Gastrocnemius medialis (tissue), 4 donors: ENCODE results near the gene ROBO1. TPM values are rescaled to one million over a fixed set of nuclear protein-coding genes. Genes with fewer than 3 reads are reported as not detected.
"Not testable (repeated sequence)": the region's sequence is repeated elsewhere in the genome, so short reads cannot be mapped to it uniquely, and the experiment has no call there.

ENCODE experiments used
- ATAC-seq, 2 donors: fragments of 150-250 bp; one replicate each; pipeline ENCODE4 v1.9.1; 2016
- DNase-seq, 2 donors: peaks; one replicate each; pipeline ENCODE4 v3.0.0-alpha.2; 2019
- H3K27ac ChIP-seq, 4 donors: fragments of 200-600 bp; sonication (generic); 1 replicate in 1 of 4; 2 replicates in 3 of 4; pipeline ENCODE4 v1.5.1; 2016 to 2018; ENCODE audit warnings: mild to moderate bottlenecking in 2 of 4, moderate library complexity in 1 of 4
- H3K27me3 ChIP-seq, 3 donors: fragments of 200-600 bp; sonication (generic) in 2 of 3; 1 replicate in 1 of 3; 2 replicates in 2 of 3; pipeline versions ENCODE4 v1.5.1 to v1.6.0; 2016 to 2019; ENCODE audit warnings: mild to moderate bottlenecking in 1 of 3, moderate library complexity in 1 of 3
- H3K36me3 ChIP-seq, 2 donors: fragments of 200-600 bp; sonication (generic) in 1 of 2; one replicate each; pipeline ENCODE4 v1.5.1; 2017 to 2018
- H3K4me1 ChIP-seq, 2 donors: fragments of 200-600 bp; sonication (generic) in 1 of 2; one replicate each; pipeline ENCODE4 v1.5.1; 2016 to 2017; ENCODE audit warnings: mild to moderate bottlenecking in 2 of 2
- H3K4me3 ChIP-seq, 4 donors: fragments of 200-600 bp; sonication (generic) in 3 of 4; 1 replicate in 1 of 4; 2 replicates in 3 of 4; pipeline ENCODE4 v1.5.1; 2016 to 2019; ENCODE audit warnings: mild to moderate bottlenecking in 2 of 4
- H3K9me3 ChIP-seq, 3 donors: fragments of 200-600 bp; sonication (generic) in 2 of 3; 1 replicate in 1 of 3; 2 replicates in 2 of 3; pipeline ENCODE4 v1.5.1; 2016 to 2019
- POLR2A ChIP-seq, 2 donors: fragments of 450-650 bp; IDR thresholded peaks; one replicate each; pipeline ENCODE4 v1.6.1; 2017; ENCODE audit warnings: antibody characterized with exemption in 2 of 2, mild to moderate bottlenecking in 2 of 2, moderate library complexity in 2 of 2
- in situ Hi-C, 4 donors: fragments of 200-750 bp; cut with MboI; loops; one replicate each; pipeline versions ENCODE4 v1.15.0 to v1.8.0; 2017; ENCODE audit warnings: low sequenced_read_pairs in 4 of 4
- intact Hi-C: fragments of 100-400 bp; cut with DNase I; formaldehyde crosslinking; loops from one replicate; pipeline ENCODE4 v1.15.1; 2023; ENCODE audit warnings: low total_unique reads
- total RNA-seq, 4 donors: library from RNA; depleted of rRNA; stranded (reverse); fragments of >200 nt; gene quantifications; one replicate each; pipeline versions ENCODE4 v1.1.0 to v1.2.3, GENCODE V29; 2016
- TF ChIP-seq, protein P1 (sequence below), 5 experiments: fragments of 450-650 bp in 3 of 5; fragments of 200-600 bp in 2 of 5; sonication (generic) in 2 of 5; IDR thresholded peaks in 4 of 5; conservative IDR thresholded peaks in 1 of 5; 1 replicate in 4 of 5; 2 replicates in 1 of 5; pipeline ENCODE4 v1.5.1; 2016 to 2019; ENCODE audit warnings: antibody characterized with exemption in 5 of 5, mild to moderate bottlenecking in 3 of 5, moderate library complexity in 3 of 5

The ROBO1 gene
- total RNA-seq, 4 donors from 2014 or later: 4.2 to 16.0 (median 9.5) TPM

DNA sequence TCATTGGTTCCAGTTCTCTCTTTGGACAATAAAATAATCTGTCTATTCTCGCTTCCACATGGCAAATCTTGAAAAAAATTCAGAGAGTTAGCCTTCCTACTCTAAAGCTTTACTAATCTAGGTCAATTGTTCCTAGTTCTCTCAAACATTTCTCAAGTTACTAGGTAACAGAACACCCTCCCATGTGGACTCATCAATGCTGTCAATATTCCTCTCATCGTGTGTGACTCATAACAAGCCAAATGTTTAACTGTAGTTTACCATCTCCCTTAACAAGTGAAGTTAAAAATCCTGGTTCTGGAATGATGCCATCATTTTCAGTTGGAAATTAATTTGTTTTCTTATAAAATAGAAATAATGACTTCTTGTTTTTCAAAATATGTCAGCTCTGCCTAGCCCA, 438.6 kb downstream of the ROBO1 start:
- H3K36me3 ChIP-seq: no peaks in the 10 kb centered on the region
- intact Hi-C loops (no loop called here), in situ Hi-C loops (no loop called here)
- no peaks in the 10 kb centered on the region for H3K27me3 ChIP-seq
- no peak overlapping the region for H3K27ac ChIP-seq
- H3K9me3 ChIP-seq: no peaks in the 10 kb centered on the region
- ATAC-seq: no peak
- H3K4me1 ChIP-seq: no peaks in the 10 kb centered on the region
- no peak overlapping the region for H3K4me3 ChIP-seq
- TF ChIP-seq, protein P1, sequence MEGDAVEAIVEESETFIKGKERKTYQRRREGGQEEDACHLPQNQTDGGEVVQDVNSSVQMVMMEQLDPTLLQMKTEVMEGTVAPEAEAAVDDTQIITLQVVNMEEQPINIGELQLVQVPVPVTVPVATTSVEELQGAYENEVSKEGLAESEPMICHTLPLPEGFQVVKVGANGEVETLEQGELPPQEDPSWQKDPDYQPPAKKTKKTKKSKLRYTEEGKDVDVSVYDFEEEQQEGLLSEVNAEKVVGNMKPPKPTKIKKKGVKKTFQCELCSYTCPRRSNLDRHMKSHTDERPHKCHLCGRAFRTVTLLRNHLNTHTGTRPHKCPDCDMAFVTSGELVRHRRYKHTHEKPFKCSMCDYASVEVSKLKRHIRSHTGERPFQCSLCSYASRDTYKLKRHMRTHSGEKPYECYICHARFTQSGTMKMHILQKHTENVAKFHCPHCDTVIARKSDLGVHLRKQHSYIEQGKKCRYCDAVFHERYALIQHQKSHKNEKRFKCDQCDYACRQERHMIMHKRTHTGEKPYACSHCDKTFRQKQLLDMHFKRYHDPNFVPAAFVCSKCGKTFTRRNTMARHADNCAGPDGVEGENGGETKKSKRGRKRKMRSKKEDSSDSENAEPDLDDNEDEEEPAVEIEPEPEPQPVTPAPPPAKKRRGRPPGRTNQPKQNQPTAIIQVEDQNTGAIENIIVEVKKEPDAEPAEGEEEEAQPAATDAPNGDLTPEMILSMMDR (IDR thresholded peaks at IDR 0.05 in 4 of 5, conservative IDR thresholded peaks at IDR 0.05 in 1 of 5): no peak
- no peak for TF ChIP-seq POLR2A (IDR thresholded peaks at IDR 0.05)
- no peak for DNase-seq

DNA sequence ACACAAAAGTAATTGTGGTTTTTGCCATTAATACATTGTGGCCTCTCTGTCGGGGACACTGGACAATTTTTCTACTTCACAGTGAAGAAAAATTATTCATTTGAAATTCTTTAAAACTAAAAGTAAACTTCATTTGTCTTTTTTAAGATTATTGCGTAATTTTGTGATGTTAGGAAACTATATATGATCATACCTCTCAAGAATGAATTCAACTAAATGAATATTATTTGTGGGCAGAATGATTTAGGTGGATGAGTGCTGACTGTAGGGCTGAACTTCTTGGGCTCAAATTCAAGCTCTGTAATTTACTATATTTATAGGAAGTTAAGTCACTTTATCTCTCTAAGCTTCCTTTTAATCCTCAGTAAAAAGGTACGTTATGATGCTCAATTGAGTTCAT, 441.2 kb downstream of the ROBO1 start:
- H3K9me3 ChIP-seq: no peaks in the 10 kb centered on the region
- in situ Hi-C loops (no loop called here), intact Hi-C loops (no loop called here)
- no peaks in the 10 kb centered on the region for H3K27me3 ChIP-seq
- no peaks in the 10 kb centered on the region for H3K36me3 ChIP-seq
- H3K4me1 ChIP-seq: no peaks in the 10 kb centered on the region
- ATAC-seq: no peak
- H3K4me3 ChIP-seq: no peak overlapping the region
- no peak overlapping the region for H3K27ac ChIP-seq
- no peak for TF ChIP-seq POLR2A (IDR thresholded peaks at IDR 0.05)
- TF ChIP-seq, protein P1 (IDR thresholded peaks at IDR 0.05 in 4 of 5, conservative IDR thresholded peaks at IDR 0.05 in 1 of 5): no peak
- DNase-seq: no peak

DNA sequence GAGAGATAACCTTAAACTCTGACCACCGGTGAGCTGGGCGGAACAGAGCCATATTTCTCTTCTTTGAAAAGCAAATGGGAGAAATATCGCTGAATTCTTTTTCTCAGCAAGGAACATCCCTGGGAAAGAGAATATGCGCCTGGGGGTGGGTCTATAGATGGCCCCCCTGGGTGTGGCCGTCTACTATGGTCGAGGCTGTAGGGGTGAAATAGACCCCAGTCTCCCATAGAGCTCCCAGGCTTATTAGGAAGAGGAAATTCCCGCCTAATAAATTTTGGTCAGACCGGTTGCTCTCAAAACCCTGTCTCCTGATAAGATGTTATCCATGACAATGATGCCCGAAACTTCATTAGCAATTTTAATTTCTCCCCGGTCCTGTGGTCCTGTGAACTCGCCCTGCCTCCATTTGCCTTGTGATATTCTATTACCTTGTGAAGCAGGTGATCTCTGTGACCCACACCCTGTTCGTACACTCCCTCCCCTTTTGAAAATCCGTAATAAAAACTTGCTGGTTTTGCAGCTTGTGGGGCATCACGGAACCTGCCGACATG, 441.9 kb downstream of the ROBO1 start:
- ATAC-seq, in situ Hi-C loops, H3K27ac ChIP-seq, intact Hi-C loops, H3K9me3 ChIP-seq, H3K36me3 ChIP-seq, H3K4me1 ChIP-seq, H3K27me3 ChIP-seq, H3K4me3 ChIP-seq, DNase-seq: not testable (repeated sequence)

DNA sequence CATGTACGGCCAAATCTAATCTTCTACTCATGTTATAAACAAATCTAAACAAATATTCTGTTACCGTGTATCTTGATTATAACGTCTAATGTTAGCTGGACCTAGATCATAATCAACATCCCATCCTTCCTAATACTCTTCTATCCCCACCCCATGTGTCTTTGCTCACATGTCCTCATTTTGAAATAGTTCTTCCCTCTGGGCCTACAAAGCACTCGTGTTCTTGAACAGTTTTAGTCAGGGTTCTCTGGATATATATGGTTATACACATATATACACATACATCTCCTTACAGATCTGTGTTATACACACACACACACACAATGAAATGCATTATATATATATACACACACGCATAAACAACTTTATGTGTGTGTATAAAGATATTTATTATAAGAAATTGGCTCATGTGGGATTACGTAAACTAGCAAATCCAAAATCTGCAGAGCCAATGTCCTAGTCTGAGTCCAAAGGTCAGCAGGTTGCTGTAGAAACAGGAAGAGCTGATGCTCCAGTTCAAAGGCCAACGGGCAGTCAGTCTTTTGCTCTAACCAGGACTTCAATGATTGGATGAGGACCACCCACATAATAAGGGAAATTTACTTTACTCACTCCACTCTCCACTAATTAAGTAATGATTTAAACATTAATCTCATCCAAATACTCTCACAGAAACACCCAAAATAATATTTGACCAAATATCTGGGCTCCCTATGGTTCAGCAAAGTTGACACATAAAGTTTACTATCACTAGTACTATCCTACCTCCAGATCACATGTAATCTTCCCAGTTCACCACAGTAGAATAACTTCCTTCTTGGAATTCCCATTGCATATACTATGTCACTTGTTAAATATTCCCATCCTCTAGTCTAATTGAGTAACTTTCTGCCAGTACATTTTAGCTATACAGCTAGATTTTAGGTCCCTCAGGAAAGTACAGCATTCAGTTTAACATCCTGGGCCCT, 450.0 kb downstream of the ROBO1 start:
- ATAC-seq (no peak), DNase-seq (no peak)
- Histone ChIP-seq H3K36me3 (no peaks in the 10 kb centered on the region), H3K9me3 (no peaks in the 10 kb centered on the region), H3K27ac (no peak overlapping the region), H3K27me3 (no peaks in the 10 kb centered on the region), H3K4me3 (no peak overlapping the region), H3K4me1 (no peaks in the 10 kb centered on the region)
- in situ Hi-C loops: no loop called here
- intact Hi-C loops: no loop called here
- TF ChIP-seq POLR2A (IDR thresholded peaks at IDR 0.05): no peak
- TF ChIP-seq, protein P1 (IDR thresholded peaks at IDR 0.05 in 4 of 5, conservative IDR thresholded peaks at IDR 0.05 in 1 of 5): no peak

DNA sequence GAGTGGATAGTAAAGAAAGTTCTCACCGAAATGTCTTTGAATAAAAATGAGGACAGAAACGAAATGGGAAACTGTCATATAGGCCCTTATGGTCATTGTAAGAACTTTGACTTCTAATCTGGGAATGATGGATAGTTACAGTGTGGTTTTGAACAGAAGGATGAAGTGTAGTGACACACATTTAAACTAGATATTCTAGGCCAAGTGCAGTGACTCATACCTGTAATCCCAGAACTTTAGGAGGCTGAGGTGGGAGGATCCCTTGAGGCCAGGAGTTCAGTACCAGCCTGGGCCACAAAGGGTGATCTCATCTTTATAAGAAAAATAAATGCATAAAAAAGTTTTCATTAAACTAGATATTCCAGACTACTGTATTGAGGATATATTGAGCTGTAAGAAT, 452.8 kb downstream of the ROBO1 start:
- Histone ChIP-seq H3K4me3 (no peak overlapping the region), H3K9me3 (no peaks in the 10 kb centered on the region), H3K27ac (no peak overlapping the region), H3K36me3 (no peaks in the 10 kb centered on the region), H3K27me3 (no peaks in the 10 kb centered on the region), H3K4me1 (no peaks in the 10 kb centered on the region)
- in situ Hi-C loops: no loop called here
- DNase-seq (no peak), ATAC-seq (no peak)
- TF ChIP-seq, protein P1 (IDR thresholded peaks at IDR 0.05 in 4 of 5, conservative IDR thresholded peaks at IDR 0.05 in 1 of 5): no peak
- no peak for TF ChIP-seq POLR2A (IDR thresholded peaks at IDR 0.05)
- intact Hi-C loops: no loop called here
